Measurements from ENCODE around the gene NSG1. TPM values are rescaled to one million over a fixed set of nuclear protein-coding genes. Genes with fewer than 3 reads are reported as not detected.
"Not testable (repeated sequence)": the region's sequence is repeated elsewhere in the genome, so short reads cannot be mapped to it uniquely, and the experiment has no call there.

NSG1 gene
- total RNA-seq, 1 donor, result 0.09 TPM

DNA sequence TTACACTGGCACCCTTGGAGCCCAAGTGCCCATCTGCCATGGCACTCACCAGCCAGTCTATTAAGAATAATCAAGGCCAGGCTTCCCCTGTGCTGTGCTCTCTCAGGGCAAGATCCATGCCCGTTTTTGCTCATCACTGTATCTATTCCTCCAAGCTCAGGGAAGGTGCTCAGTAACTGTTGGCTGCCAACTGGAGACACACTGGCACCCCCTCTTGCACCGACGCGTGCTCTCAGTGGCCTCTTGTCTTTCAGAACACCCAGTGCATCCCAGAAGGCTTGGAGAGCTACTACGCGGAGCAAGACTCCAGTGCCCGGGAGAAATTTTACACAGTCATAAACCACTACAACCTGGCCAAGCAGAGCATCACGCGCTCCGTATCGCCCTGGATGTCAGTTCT, 30.1 kb downstream of the NSG1 start:
- no peak overlapping the region for H3K4me3 ChIP-seq (ENCODE audit: low read depth, low read length)
- no peak for DNase-seq (ENCODE audit: low read depth)
- TF ChIP-seq, protein P1, sequence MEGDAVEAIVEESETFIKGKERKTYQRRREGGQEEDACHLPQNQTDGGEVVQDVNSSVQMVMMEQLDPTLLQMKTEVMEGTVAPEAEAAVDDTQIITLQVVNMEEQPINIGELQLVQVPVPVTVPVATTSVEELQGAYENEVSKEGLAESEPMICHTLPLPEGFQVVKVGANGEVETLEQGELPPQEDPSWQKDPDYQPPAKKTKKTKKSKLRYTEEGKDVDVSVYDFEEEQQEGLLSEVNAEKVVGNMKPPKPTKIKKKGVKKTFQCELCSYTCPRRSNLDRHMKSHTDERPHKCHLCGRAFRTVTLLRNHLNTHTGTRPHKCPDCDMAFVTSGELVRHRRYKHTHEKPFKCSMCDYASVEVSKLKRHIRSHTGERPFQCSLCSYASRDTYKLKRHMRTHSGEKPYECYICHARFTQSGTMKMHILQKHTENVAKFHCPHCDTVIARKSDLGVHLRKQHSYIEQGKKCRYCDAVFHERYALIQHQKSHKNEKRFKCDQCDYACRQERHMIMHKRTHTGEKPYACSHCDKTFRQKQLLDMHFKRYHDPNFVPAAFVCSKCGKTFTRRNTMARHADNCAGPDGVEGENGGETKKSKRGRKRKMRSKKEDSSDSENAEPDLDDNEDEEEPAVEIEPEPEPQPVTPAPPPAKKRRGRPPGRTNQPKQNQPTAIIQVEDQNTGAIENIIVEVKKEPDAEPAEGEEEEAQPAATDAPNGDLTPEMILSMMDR (IDR thresholded peaks at IDR 0.05; ENCODE audit: insufficient read depth, low read length), result no peak

DNA sequence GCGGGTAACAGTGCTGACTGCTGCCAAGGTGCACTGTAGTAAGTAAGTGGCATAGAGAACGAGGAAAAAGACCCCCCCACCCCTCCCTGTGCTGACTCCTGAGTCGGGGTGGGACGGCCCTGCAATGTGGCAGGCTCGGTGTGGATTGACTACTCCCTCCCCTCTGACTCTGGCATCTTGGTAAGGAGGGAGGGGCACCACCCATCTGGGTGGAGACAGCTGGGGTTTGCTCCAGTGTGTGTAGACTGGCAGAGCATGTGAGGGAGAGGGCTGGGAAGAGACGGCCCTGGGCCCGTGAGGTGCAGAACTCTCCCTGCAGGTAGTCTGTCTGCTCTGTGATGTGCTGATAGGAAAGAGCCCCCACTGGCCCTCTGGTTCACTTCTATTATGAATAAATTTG, 31.0 kb downstream of the NSG1 start:
- DNase-seq (ENCODE audit: low read depth), result no peak

DNA sequence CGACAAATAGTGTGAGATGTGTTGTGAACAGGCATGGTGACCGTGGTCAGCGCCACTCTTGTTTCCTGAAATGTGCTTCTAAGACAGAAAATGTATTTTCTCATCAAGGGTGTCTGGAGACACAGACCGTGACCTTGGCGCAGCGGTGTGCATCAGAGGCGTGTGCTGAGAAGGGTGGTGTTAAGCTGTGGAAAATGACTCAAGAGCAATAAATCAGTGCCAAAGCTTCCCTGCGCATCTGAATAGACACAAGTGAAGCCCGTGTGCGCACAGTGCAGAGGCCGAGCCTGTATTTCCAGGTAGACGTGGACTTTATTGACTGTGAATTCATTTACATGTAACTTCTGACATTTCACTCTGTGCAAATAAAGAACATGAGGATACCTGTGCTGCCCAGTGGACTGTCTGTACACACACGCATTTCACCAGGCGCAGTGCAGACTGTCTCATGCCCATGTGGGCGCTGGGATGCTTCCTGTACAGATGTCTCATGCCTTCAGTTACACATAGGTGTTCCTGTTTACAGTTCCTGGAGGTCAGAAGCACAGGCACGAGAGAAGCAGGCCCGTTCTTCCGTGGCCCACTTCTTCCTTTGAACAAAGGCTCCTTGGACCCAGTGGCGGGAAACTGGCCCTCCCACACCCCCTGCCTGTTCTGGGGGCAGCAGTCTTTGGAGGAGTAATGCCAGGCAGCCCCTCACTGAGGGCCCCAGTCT, 31.9 kb downstream of the NSG1 start:
- no peak for DNase-seq (ENCODE audit: low read depth)
- H3K4me3 ChIP-seq (ENCODE audit: low read depth, low read length), result no peak overlapping the region
- TF ChIP-seq, protein P1 (IDR thresholded peaks at IDR 0.05; ENCODE audit: insufficient read depth, low read length), result no peak

More for the DNA sequence above, 31.0 kb downstream of the NSG1 start:
- H3K4me3 ChIP-seq (ENCODE audit: low read depth, low read length), result no peak overlapping the region
- TF ChIP-seq, protein P1 (IDR thresholded peaks at IDR 0.05; ENCODE audit: insufficient read depth, low read length), result no peak

DNA sequence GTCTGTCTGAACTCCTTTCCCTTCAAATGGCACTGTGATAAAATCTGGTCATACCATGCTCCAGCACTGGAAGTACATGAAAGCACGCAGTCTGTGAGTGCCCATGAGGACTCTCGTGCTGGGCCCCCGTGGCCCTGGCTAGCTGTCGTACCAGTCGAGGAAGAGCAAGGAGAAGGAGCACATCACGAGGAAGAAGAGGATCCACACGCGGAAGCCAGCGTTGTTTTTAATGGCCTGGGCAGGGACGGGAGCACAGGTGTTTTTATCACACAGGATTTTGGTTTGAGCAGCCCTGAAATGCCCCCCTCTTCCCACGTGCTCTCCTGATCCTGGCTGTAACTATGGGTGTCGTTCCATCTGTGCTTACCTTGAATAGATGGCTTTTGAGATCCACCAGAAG, 33.0 kb downstream of the NSG1 start:
- H3K4me3 ChIP-seq (ENCODE audit: low read depth, low read length), result no peak overlapping the region
- no peak for DNase-seq (ENCODE audit: low read depth)
- TF ChIP-seq, protein P1 (IDR thresholded peaks at IDR 0.05; ENCODE audit: insufficient read depth, low read length), result no peak

DNA sequence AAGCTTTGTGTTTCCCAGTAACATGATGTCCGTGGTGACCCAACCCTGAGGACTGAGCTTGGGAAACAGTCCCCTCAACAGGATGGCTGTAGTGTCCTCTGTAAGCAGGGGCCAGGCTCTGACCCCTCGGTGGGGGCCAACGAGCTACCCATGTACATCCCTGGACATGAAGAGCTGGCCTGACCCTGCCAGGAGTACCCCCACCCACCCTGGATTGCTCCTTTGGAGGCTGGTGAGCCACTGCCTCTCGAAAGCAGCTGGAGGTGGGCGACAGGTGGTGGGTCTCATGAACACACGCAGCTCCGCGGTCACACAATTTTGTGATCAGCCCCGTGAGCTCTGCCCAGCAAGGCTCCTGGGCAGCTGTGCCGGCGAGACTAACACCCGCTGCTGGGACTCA, 33.5 kb downstream of the NSG1 start:
- TF ChIP-seq, protein P1 (IDR thresholded peaks at IDR 0.05; ENCODE audit: insufficient read depth, low read length), result no peak
- H3K4me3 ChIP-seq (ENCODE audit: low read depth, low read length), result no peak overlapping the region
- no peak for DNase-seq (ENCODE audit: low read depth)

DNA sequence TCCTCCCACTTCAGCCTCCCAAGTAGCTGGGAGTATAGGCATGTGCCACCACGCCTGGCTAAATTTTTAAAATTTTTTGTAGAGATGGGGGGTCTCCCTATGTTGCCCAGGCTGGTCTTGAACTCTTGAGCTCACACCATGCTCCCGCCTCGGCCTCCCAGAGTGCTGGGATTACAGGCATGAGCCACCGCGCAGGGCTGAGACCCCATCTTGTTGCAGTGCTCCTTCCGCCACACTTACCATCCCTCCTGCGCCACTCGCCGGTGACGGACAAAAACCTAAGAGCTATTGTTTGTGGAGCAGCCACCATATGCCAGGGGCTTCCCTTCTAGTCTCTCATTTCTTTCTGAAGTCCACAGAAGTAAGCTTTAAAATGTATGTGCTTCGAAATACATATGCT, 34.5 kb downstream of the NSG1 start:
- TF ChIP-seq, protein P1 (IDR thresholded peaks at IDR 0.05; ENCODE audit: insufficient read depth, low read length), result no peak
- no peak overlapping the region for H3K4me3 ChIP-seq (ENCODE audit: low read depth, low read length)
- DNase-seq (ENCODE audit: low read depth), result no peak

DNA sequence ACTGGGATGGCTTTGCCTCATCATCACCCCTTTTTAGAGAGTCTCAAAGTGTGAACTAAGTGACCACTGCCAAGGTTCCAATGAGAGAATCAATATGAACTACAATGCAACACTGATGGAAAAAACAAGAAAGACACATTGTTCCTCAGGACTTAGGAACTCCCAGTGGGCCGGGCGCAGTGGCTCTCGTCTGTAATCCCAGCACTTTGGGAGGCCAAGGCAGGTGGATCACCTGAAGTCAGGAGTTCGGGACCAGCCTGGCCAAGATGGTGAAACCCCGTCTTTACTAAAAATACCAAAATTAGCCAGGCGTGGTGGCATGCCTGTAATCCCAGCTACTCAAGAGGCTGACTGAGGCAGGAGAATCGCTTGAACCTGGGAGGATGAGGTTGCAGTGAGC, 35.2 kb downstream of the NSG1 start:
- not testable (repeated sequence) for H3K4me3 ChIP-seq (ENCODE audit: low read depth, low read length); DNase-seq (ENCODE audit: low read depth)
